Activated gamma-delta T cell treated with anti-CD3 and anti-CD28 coated beads, Interleukin-2, amount 50 U/mL, for 16 hours (primary cell): Measurements from ENCODE around the gene STK39.

Source experiments
- DNase-seq: peaks from one replicate; pipeline ENCODE4 v3.0.0-alpha.2; 2020; ENCODE audit warnings: low read depth

The STK39 gene

GRCh38 chr2:168158586-168158985, 88.8 kb downstream of the STK39 start:
- DNase-seq, result no peak

GRCh38 chr2:168157926-168158325, 89.5 kb downstream of the STK39 start:
- DNase-seq, result no peak

- no peak for DNase-seq
Measured at GRCh38 chr2:168157070-168157469, 90.3 kb downstream of the STK39 start.

GRCh38 chr2:168156661-168157060, 90.7 kb downstream of the STK39 start:
- no peak for DNase-seq

GRCh38 chr2:168155680-168156079, 91.7 kb downstream of the STK39 start:
- no peak for DNase-seq

- no peak for DNase-seq
Measured at GRCh38 chr2:168155046-168155445, 92.3 kb downstream of the STK39 start.

GRCh38 chr2:168152902-168153530, 94.4 kb downstream of the STK39 start:
- no peak for DNase-seq

- DNase-seq, result no peak
Measured at GRCh38 chr2:168149986-168150385, 97.4 kb downstream of the STK39 start.

GRCh38 chr2:168149150-168149974, 98.0 kb downstream of the STK39 start:
- no peak for DNase-seq

GRCh38 chr2:168147830-168148794, 99.3 kb downstream of the STK39 start:
- no peak for DNase-seq

- DNase-seq, result no peak
Measured at GRCh38 chr2:168146892-168147810, 100.2 kb downstream of the STK39 start.

GRCh38 chr2:168145426-168146310, 101.7 kb downstream of the STK39 start:
- no peak for DNase-seq

- no peak for DNase-seq
Measured at GRCh38 chr2:168145011-168145410, 102.4 kb downstream of the STK39 start.

GRCh38 chr2:168143813-168144212, 103.6 kb downstream of the STK39 start:
- no peak for DNase-seq

GRCh38 chr2:168140892-168141291, 106.5 kb downstream of the STK39 start:
- no peak for DNase-seq

GRCh38 chr2:168139852-168140251, 107.5 kb downstream of the STK39 start:
- no peak for DNase-seq

GRCh38 chr2:168138901-168139300, 108.5 kb downstream of the STK39 start:
- DNase-seq, result no peak

- no peak for DNase-seq
Measured at GRCh38 chr2:168138374-168138773, 109.0 kb downstream of the STK39 start.

GRCh38 chr2:168137510-168138180, 109.8 kb downstream of the STK39 start:
- no peak for DNase-seq
